HL-60 (cell line): Measurements from ENCODE around the gene UNKL.
A peak's percentile ranks its signal among the peaks of the same experiment; 100 is the strongest.

Experiments used
- DNase-seq, 2 experiments: peaks; one replicate each; pipeline ENCODE4 v3.0.0-alpha.2; 2010 to 2020; ENCODE audit warnings: low read depth in 1 of 2, low spot score in 1 of 2
- H3K27ac ChIP-seq: fragments of 250-450 bp; sonication (Bioruptor Pico); replicated peaks from 2 replicates; pipeline ENCODE4 v1.5.1; 2020; ENCODE audit warnings: mild to moderate bottlenecking, moderate library complexity
- H3K27me3 ChIP-seq: fragments of 250-450 bp; sonication (Bioruptor Pico); 2 replicates; pipeline ENCODE4 v1.5.1; 2021; ENCODE audit warnings: mild to moderate bottlenecking, moderate library complexity; ENCODE audit not compliant: insufficient read depth, poor library complexity, severe bottlenecking
- H3K4me3 ChIP-seq: replicated peaks from 2 replicates; pipeline ENCODE4 v1.5.1; 2011; ENCODE audit warnings: mild to moderate bottlenecking, control low read depth, low read length; ENCODE audit not compliant: insufficient read depth
- GABPA ChIP-seq: IDR thresholded peaks from 2 replicates; pipeline ENCODE4 v1.6.1; 2012; ENCODE audit warnings: low read depth
- POLR2AphosphoS5 ChIP-seq: IDR thresholded peaks from 2 replicates; pipeline ENCODE4 v1.6.1; 2012; ENCODE audit warnings: low read depth
- SPI1 ChIP-seq: IDR thresholded peaks from 2 replicates; pipeline ENCODE4 v1.6.1; 2012; ENCODE audit warnings: low read depth, mild to moderate bottlenecking, borderline replicate concordance
- TF ChIP-seq, protein P1 (sequence below): IDR thresholded peaks from 2 replicates; pipeline ENCODE4 v1.6.1; 2012; ENCODE audit warnings: low read depth; ENCODE audit not compliant: insufficient replicate concordance
- TF ChIP-seq, protein P2 (sequence below): IDR thresholded peaks from one replicate; pipeline ENCODE4 v1.5.1; 2011; ENCODE audit warnings: low read length, control low read depth, inconsistent platforms; ENCODE audit not compliant: insufficient read depth

Gene UNKL

DNA sequence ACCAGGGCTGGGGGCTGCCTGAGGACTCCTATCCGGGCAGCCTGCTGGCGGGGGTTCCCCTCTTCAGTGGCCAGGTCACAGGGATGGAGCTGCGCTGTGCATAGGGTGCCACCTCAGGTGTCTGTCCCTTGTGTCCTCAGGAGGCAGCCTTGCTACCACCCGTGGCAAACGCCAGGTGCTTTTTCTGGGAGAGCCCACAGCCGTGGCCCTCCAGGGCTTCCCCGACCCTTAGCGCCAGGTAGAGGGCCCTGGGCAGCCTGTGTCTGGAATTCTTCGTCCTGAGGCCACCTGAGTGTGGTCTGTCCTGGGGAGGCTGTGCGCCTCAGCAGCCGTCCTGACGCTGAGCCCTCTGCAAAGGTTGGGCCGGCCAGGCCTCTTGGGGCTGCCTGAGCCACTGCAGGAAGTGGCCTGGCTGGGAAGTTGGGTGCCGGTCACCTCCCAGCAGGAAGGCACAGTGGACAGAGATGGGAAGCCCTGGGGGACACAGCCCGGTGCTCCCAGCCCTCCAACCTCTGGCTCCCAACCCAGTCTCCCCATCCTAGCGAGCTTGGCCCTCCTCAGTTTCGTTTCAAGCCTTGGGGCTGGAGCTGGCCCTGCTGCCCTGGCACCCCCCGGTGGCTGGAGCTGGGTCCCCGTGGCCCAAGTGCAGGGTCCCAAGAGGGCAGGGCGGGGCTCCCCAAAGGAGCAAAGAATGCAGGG, 88.7 kb downstream of the UNKL start:
- Histone ChIP-seq H3K4me3 (no peak overlapping the region), H3K27me3 (no peaks in the 10 kb centered on the region), H3K27ac (no peak overlapping the region)
- no peak for DNase-seq
- peak; percentile 60 for TF ChIP-seq POLR2AphosphoS5
- TF ChIP-seq, protein P1, sequence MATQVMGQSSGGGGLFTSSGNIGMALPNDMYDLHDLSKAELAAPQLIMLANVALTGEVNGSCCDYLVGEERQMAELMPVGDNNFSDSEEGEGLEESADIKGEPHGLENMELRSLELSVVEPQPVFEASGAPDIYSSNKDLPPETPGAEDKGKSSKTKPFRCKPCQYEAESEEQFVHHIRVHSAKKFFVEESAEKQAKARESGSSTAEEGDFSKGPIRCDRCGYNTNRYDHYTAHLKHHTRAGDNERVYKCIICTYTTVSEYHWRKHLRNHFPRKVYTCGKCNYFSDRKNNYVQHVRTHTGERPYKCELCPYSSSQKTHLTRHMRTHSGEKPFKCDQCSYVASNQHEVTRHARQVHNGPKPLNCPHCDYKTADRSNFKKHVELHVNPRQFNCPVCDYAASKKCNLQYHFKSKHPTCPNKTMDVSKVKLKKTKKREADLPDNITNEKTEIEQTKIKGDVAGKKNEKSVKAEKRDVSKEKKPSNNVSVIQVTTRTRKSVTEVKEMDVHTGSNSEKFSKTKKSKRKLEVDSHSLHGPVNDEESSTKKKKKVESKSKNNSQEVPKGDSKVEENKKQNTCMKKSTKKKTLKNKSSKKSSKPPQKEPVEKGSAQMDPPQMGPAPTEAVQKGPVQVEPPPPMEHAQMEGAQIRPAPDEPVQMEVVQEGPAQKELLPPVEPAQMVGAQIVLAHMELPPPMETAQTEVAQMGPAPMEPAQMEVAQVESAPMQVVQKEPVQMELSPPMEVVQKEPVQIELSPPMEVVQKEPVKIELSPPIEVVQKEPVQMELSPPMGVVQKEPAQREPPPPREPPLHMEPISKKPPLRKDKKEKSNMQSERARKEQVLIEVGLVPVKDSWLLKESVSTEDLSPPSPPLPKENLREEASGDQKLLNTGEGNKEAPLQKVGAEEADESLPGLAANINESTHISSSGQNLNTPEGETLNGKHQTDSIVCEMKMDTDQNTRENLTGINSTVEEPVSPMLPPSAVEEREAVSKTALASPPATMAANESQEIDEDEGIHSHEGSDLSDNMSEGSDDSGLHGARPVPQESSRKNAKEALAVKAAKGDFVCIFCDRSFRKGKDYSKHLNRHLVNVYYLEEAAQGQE: no peak

DNA sequence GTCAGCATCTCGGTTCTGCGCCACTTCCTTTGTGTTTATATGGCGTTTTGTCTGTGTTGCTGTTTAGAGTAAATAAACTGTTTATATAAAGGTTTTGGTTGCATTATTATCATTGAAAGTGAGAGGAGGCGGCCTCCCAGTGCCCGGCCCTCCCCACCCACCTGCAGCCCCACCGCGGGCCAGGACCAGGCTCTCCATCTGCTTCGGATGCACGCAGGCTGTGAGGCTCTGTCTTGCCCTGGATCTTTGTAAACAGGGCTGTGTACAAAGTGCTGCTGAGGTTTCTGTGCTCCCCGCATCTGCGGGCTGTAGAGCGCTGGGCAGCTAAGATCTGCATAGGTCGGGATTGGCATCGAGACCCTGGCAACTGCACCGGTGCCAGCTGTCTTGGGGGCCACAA, 89.2 kb downstream of the UNKL start:
- TF ChIP-seq GABPA: no peak
- TF ChIP-seq, protein P1: no peak
- H3K4me3 ChIP-seq: no peak overlapping the region
- no peaks in the 10 kb centered on the region for H3K27me3 ChIP-seq
- no peak overlapping the region for H3K27ac ChIP-seq
- DNase-seq: no peak

DNA sequence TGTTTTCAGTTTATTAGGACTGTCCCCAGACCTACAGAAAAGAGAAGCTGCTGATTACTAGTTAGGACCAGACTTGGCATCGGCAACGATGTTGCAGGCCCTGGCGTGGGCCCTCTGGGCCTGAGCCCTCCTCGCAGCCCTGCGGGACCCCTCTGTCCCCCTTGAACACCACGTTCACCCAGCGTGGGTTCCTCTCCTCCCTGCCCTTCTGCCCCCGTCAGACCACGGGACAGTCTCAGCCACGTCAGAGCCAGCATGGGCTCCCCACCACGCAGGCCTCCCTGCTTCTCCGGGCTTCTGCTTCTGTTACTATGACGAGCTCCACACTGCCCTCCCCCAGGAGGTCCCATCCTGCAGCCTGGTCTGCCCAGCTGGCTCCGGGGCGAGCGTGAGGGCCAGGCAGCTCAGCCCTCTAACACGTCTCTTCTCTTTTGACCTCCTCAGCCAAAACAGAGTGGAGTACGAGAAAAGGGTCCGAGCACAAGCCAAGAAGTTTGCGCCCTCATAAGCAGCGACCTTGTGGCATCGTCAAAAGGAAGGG, 90.1 kb downstream of the UNKL start:
- H3K27ac ChIP-seq: no peak overlapping the region
- no peaks in the 10 kb centered on the region for H3K27me3 ChIP-seq
- H3K4me3 ChIP-seq: no peak overlapping the region
- TF ChIP-seq POLR2AphosphoS5 (no peak; the same call in 1 of the 2 replicates), SPI1 (no peak), GABPA (no peak)
- TF ChIP-seq, protein P2, sequence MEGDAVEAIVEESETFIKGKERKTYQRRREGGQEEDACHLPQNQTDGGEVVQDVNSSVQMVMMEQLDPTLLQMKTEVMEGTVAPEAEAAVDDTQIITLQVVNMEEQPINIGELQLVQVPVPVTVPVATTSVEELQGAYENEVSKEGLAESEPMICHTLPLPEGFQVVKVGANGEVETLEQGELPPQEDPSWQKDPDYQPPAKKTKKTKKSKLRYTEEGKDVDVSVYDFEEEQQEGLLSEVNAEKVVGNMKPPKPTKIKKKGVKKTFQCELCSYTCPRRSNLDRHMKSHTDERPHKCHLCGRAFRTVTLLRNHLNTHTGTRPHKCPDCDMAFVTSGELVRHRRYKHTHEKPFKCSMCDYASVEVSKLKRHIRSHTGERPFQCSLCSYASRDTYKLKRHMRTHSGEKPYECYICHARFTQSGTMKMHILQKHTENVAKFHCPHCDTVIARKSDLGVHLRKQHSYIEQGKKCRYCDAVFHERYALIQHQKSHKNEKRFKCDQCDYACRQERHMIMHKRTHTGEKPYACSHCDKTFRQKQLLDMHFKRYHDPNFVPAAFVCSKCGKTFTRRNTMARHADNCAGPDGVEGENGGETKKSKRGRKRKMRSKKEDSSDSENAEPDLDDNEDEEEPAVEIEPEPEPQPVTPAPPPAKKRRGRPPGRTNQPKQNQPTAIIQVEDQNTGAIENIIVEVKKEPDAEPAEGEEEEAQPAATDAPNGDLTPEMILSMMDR: no peak
- TF ChIP-seq, protein P1: no peak
- no peak for DNase-seq

DNA sequence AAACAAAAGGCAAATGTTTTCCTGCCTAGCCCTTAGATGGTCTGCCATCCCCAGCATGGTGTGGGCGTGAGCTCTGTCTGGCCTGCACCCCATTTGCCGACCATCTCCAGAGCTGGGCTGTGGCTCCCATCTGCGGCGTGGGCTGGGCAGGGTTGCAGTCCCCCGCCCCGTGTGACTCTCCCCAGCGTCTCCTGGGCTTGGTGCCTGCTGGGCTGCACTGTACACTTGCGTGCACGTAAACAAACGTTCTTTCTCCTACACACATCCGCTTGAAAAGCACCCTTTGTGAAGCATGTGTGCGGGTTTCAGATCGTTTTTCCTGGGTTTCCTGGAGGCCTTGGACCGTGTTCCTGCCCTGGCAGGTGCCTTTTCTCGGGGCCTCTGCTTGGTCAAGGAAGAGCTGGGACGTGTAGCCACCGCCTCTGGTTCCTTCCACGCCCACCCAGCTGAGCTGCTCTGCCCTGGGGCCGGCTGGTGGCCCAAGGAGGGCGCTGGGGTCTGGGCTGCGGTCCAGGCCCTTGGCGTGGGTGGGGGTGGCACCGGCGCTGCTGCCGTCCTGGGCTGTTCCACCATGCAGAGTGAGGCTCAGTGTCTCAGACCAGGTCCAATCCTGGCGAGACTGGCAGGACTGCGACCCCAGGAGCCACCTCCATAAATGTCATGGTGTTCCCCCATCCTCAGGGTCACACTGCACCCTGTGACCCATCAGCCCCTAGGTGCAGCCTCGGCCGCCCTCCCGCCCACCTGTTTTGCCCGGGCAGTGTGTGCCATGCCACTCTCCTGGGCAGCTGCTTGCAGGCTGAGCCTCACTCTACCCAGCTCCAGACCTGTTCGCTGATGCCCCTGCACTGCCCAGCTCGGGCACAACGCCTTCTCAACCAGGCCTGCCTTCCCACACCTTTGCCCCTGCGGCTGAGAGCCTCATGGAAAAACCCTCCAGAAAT, 90.9 kb downstream of the UNKL start:
- no peak for DNase-seq
- no peak overlapping the region for H3K4me3 ChIP-seq
- H3K27me3 ChIP-seq: no peaks in the 10 kb centered on the region
- no peak overlapping the region for H3K27ac ChIP-seq
- TF ChIP-seq, protein P2: no peak
- TF ChIP-seq GABPA (no peak), SPI1 (no peak), POLR2AphosphoS5 (no peak; the same call in 1 of the 2 replicates)
- TF ChIP-seq, protein P1: no peak
